Muscle of arm (tissue), 14 donors: ENCODE data around the gene HCN3. TPM values are rescaled to one million over a fixed set of nuclear protein-coding genes. Genes with fewer than 3 reads are reported as not detected.
"Not testable (repeated sequence)": the region's sequence is repeated elsewhere in the genome, so short reads cannot be mapped to it uniquely, and the experiment has no call there.

Source experiments
- DNase-seq: peaks from one replicate; pipeline ENCODE4 v3.0.0-alpha.2; 2013
- long read RNA-seq, 11 donors: transcript quantifications; one replicate each; lab custom pipeline, GENCODE V29; 2026
- polyA plus RNA-seq, 12 donors: library from polyadenylated mRNA; unstranded; fragments of 120-200 nt; gene quantifications; one replicate each; pipeline ENCODE4 v1.2.1, GENCODE V29; 2013; ENCODE audit not compliant: insufficient read length in 12 of 12

Gene HCN3
- 1 to 10 TPM in 11 of 12 donors, not detected in 1; 3.7 to 8.6 (median 4.6) TPM for polyA plus RNA-seq
- long read RNA-seq, donor 1, partial matches to known transcripts: 0 of 1 reads
- long read RNA-seq, donor 1, other reads (novel, unspliced or antisense): 0 of 1 reads
- long read RNA-seq, donor 2: 0 reads
- long read RNA-seq, donor 3, partial matches to known transcripts: 0 of 10 reads
- long read RNA-seq, donor 3, other reads (novel, unspliced or antisense): 10 of 10 reads
- long read RNA-seq, donor 4: 0 reads
- long read RNA-seq, donor 5: 0 reads
- long read RNA-seq, donor 6: 0 reads
- long read RNA-seq, donor 7: 0 reads
- long read RNA-seq, donor 8: 0 reads
- long read RNA-seq, donor 9: 0 reads
- long read RNA-seq, donor 10: 0 reads
- long read RNA-seq, donor 11: 0 reads

- DNase-seq: peak; percentile 99
Measured at GRCh38 chr1:155277070-155277901, at the start of gene HCN3. Gene HCN3 (plus strand): TSS chr1:155277463. CDS start chr1:155277591, 128 bp downstream.

DNA sequence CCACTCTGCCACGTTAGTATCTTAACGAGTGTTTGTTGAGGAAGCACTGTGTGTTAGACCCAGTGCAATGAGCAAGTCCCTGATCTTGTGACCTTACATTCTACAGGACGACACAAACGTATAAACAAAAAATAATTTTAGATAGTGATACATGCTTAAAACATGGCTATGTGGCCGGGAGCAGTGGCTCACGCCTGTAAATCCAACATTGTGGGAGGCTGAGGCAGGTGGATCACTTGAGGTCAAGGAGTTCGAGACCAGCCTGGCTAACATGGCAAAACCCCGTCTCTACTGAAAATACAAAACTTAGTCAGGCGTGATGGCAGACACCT, 49.2 kb upstream of the HCN3 start:
- no peak for DNase-seq

- DNase-seq: not testable (repeated sequence)
Measured at GRCh38 chr1:155231302-155231701, 46.0 kb upstream of the HCN3 start.

DNA sequence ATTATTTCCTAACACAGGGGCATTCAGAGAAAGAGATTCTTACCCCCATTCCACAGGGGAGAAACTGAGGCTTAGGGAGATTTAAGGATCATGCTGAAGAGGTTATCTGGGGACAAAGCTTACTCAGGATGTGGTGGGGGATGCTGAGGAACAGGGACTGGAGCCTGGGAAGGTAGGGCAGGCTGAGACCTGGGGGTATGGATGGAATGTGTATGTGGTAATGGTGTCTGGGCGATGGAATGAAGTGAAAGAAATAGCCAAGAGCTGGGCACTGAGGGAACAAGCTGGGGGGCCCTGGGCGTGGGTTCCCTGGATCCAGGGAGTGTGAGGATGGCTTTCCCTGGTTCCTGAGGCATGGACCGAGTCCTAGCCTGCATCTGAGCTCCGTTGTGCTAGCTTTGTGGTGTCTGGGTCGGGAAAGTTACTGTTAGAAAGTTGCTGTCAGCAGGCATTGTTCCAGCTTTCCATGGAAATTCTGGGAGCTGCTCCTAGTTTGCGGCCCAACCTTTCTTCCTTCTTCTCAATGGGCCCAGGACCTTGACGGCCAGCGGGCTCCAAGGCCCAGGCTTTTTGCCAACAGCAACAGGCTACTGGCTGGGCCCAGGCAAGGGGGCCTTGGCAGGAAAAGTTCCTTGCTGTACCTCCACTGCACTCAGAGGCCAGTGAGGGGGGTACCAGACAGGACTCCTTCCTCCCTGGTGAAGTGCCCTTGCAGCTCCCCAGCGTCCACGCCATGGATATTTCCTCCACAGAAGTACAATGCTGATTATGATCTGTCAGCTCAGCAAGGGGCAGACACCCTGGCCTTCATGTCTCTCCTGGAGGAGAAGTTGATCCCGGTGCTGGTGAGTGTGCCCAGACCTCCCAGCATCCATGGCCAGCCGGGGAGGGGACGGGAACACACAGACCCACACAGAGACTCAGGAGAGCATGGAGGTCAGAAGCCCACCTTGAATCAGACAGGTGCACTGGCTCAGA, 45.0 kb upstream of the HCN3 start:
- peak; percentile 92 for DNase-seq

DNA sequence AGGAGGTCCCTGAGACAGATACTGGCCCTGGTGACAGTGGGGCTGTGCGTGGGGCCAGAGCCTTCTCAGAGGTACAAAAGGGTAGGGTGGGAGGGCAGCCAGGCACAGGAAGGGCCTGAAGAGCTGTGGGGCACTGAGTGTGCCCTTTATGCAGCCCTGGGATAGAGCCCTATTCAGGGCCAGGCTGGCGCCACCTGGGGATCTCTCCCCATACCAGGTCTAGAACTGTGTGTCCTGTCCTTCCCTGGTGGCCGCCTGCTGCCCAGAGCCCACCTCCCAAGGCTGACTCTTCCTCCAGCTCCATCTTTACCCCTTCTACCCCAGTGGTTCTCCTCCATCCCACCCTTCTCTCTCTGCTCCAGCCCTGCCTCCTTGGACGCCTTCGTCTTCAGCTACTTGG, 43.8 kb upstream of the HCN3 start:
- DNase-seq: not testable (repeated sequence)

- DNase-seq: not testable (repeated sequence)
Measured at GRCh38 chr1:155235375-155235774, 41.9 kb upstream of the HCN3 start.

- no peak for DNase-seq
Measured at GRCh38 chr1:155236451-155236850, 40.8 kb upstream of the HCN3 start.

- DNase-seq: peak; percentile 77
Measured at GRCh38 chr1:155241069-155241679, 36.1 kb upstream of the HCN3 start.

GRCh38 chr1:155241841-155242264, 35.4 kb upstream of the HCN3 start:
- no peak for DNase-seq

DNA sequence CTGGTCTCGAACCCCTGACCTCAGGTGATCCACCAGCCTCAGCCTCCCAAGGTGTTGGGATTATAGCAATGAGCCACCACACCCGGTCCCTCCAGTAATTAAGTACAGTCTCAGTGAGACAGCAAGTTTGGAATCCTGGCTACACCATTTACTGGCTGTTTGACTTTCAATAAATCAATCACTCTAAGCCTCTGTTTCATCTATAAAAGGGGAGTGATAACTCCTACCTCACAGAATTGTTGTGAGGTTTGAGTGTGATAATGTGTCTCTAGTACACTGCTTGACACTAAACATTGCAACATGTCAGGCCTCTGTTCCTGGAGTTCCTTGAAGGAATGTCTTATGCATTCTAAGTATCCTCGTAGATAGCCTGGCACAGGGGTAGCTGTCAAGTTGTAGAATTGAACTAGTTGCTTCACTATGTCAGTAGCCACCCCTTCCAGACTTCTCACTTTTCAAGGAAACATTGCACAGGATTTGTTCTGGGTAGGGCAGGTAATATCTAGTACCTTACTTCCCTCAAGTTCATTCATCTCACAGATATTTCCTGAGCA, 34.4 kb upstream of the HCN3 start:
- DNase-seq: no peak

- DNase-seq: peak; percentile 99
Measured at GRCh38 chr1:155244368-155245162, 32.7 kb upstream of the HCN3 start.

DNA sequence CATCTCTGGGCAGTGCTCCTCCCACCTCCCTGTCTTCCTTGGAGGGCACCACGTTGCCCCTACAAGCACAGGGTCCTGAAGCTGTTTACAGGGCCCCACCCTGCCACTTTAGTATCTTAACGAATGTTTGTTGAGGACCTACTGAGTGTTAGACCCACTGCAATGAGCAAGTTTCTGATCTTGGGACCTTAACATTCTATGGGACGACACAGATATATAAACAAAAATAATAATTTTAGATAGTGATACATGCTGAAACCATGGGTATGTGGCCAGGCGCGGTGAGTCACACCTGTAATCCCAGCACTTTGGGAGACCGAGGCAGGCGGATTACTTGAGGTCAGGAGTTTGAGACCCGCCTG, 32.1 kb upstream of the HCN3 start:
- DNase-seq: no peak

- DNase-seq: not testable (repeated sequence)
Measured at GRCh38 chr1:155246796-155247195, 30.5 kb upstream of the HCN3 start.

- no peak for DNase-seq
Measured at GRCh38 chr1:155247667-155248553, 29.4 kb upstream of the HCN3 start.

GRCh38 chr1:155250246-155250632, 27.0 kb upstream of the HCN3 start:
- no peak for DNase-seq

DNA sequence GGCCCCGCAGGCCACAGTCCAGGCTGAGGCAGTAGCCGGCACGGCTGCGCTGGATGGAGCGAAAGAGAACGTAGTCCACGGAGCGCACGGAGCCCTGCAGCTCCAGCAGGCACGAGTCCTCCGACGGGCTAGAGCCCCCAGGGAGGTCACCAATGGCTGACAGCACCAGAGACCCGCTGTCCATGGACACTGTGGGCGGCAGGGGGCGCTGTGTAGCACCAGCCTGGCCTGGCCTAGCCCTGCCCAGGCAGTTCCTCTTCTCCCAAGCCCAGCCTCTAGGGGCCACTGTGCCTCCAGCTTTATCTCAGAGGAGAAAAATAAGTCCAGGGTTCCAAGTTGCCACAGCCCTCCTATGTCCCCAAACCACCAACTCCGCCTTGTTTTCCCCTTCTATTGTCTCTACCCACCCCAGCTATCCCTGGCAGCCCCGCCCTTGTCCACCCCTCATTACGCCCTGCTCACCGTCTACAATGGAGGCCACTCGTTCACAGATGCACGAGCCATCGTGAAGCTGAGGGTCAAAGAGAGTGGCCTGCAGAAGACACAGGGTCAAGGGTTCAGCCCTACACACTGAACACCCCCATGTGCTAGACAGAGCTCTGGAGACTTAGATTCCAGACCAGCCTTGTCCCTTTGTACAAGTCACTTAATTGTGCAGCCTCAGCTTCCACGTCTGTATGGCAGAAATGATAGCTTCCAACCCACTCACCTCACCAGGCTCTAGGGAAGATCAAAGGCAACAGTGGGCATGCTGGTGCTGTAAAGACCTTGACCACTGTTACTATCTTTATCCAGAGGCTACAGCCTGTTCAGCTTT, 26.4 kb upstream of the HCN3 start:
- peak; percentile 90 for DNase-seq

GRCh38 chr1:155251566-155251965, 25.7 kb upstream of the HCN3 start:
- no peak for DNase-seq

GRCh38 chr1:155253208-155253607, 24.1 kb upstream of the HCN3 start:
- no peak for DNase-seq
